GM06990 (cell line): ENCODE measurements around the gene CDK15.

Source experiments
- DNase-seq: peaks from one replicate; pipeline ENCODE4 v3.0.0-alpha.2; 2011; ENCODE audit not compliant: insufficient read length; ENCODE audit errors: extremely low read depth
- H3K27me3 ChIP-seq: replicated peaks from 2 replicates; pipeline ENCODE4 v1.6.0; 2011; ENCODE audit warnings: low read length; ENCODE audit not compliant: control insufficient read depth, insufficient read depth
- H3K36me3 ChIP-seq: 2 replicates; pipeline ENCODE4 v1.5.1; 2011; ENCODE audit warnings: low read length; ENCODE audit not compliant: control insufficient read depth, insufficient read depth
- H3K4me3 ChIP-seq: replicated peaks from 2 replicates; pipeline ENCODE4 v1.5.1; 2011; ENCODE audit warnings: low read depth, mild to moderate bottlenecking, control low read depth, low read length
- CTCF ChIP-seq: IDR thresholded peaks from 2 replicates; pipeline ENCODE4 v1.5.1; 2011; ENCODE audit warnings: low read length, control low read depth, mild to moderate bottlenecking, inconsistent platforms; ENCODE audit not compliant: insufficient read depth, poor library complexity, severe bottlenecking

The CDK15 gene

DNA sequence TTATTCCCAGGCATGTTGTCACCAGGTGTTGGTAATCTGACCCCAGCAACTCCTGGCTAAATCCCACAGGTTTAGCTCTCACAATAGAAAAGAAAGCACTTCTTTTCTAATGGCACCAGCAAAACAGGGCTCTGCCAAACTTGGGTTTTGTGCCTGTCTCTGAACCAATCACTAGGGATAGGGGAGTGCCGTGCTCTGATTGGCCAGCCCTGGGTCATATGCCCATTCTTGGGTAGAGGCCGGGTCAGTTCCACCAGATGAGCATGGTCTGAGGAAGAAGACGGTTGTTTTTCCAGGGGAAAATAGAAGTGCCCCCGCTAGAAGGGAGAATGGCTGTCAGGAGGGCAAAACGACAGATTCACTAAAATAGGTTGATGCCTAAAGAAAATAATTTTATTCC is 14.7 kb downstream of the CDK15 start:
- no peak for TF ChIP-seq CTCF
- H3K27me3 ChIP-seq = no peaks in the 10 kb centered on the region
- no peak for DNase-seq
- H3K36me3 ChIP-seq = no peaks in the 10 kb centered on the region
- no peak overlapping the region for H3K4me3 ChIP-seq

DNA sequence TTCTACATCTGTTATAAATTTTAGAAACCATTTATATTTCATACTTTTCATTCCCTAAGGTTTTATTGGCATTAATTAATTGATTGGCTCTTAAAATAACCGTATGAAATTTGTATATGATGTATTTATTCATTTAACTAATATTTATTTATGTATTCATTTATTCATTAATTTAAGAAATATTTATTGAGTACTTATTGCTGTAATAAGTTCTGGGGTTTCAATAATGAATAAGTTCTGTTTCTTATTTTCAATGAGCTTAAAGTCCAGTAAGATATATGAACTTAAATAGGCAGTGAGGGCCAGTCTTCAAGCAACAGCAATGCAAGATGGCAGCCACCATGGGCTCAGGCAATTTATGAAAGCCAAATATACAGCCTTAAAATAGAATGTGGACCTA is 17.9 kb downstream of the CDK15 start:
- no peak overlapping the region for H3K4me3 ChIP-seq
- no peak for TF ChIP-seq CTCF
- no peaks in the 10 kb centered on the region for H3K36me3 ChIP-seq
- H3K27me3 ChIP-seq = no peaks in the 10 kb centered on the region
- no peak for DNase-seq

DNA sequence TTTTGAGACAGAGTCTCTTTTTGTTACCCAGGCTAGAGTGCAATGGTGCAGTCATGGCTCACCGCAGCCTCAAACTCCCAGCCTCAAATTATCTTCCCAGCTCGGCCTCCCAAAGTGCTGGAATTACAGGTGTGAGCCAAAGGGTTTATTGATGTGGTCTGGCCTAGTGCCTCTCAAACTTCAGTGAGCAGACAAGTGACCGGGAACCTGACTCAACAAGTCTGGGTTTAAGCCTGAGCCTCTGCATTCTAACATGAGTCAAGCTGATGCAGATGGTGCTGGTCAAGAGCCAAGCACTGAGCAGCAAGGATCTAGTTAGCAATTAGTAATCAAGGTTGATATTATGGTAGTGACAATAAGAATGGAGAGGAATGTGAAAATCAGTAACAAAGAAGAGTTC is 21.3 kb downstream of the CDK15 start:
- Histone ChIP-seq H3K27me3 (no peaks in the 10 kb centered on the region), H3K36me3 (no peaks in the 10 kb centered on the region), H3K4me3 (no peak overlapping the region)
- DNase-seq = no peak
- no peak for TF ChIP-seq CTCF

DNA sequence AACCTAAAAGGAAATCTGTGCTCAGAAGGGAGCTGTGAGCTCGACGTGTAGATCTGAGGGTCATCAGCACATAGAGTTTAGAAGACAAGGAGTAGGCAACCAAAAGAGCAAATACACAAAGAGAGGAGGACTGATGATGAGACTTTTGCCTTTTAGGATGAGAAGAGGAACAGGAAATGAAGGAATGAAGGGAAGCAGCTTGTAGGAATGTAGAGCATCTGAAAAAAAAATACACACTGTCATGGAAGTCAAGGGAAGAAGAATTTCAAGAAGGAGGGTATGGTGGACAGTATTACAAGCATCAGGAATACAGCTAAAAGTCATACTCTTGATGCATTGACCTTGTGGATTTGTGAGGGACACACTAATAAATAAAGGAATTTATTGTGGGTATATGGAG is 21.9 kb downstream of the CDK15 start:
- Histone ChIP-seq H3K36me3 (no peaks in the 10 kb centered on the region), H3K27me3 (no peaks in the 10 kb centered on the region), H3K4me3 (no peak overlapping the region)
- no peak for TF ChIP-seq CTCF
- no peak for DNase-seq

- no peak for DNase-seq
Measured at GRCh38 chr2:201830666-201831065, 24.3 kb downstream of the CDK15 start.

More at GRCh38 chr2:201830666-201831065, 24.3 kb downstream of the CDK15 start:
- TF ChIP-seq CTCF = no peak
- H3K4me3 ChIP-seq = no peak overlapping the region
- H3K27me3 ChIP-seq = no peaks in the 10 kb centered on the region
- H3K36me3 ChIP-seq = no peaks in the 10 kb centered on the region
